Measurements from ENCODE around the gene BOC. TPM values are rescaled to one million over a fixed set of nuclear protein-coding genes. Genes with fewer than 3 reads are reported as not detected.
A peak's percentile ranks its signal among the peaks of the same experiment; 100 is the strongest.

BOC gene
- polyA plus RNA-seq, 2 donors: 26.6 to 29.6 TPM

DNA sequence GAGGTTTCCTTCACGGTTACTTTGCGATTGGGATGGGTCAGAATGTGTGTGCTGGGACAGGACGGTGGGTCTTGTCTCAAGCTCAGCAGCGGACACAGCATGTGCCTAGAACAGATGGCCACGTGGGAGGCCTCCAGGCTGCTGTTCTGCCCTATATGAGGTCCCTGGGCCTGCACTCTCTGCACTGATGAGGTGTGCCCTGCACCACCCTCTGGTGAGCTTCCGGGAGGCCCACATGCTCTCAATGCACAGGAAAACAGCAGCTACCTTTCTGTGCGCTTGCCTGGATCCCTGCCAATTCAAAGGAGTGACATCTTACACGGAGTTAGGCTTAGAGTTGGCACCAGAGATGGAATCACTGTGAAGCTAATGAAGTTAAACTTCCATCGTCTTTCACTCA lies 59.8 kb downstream of the BOC start:
- Histone ChIP-seq H3K4me1 (ENCODE audit: control insufficient read depth in 2 of 2, insufficient read depth in 2 of 2, low read length in 1 of 2) (peaks cover 0 to 14% of the 10 kb centered on the region in 2 donors), H3K9me3 (ENCODE audit: control insufficient read depth in 2 of 2, insufficient read depth in 1 of 2, low read depth in 1 of 2, low read length in 1 of 2) (no peaks in the 10 kb centered on the region), H3K27ac (ENCODE audit: low read depth in 2 of 2, low read length in 1 of 2) (peak overlapping the region in 1 of 2 donors; percentile 34), H3K27me3 (ENCODE audit: control insufficient read depth in 1 of 2, insufficient read depth in 2 of 2, low read length in 2 of 2) (no peaks in the 10 kb centered on the region), H3K36me3 (ENCODE audit: control insufficient read depth in 2 of 2, insufficient read depth in 2 of 2, low read length in 1 of 2) (peaks cover 6 to 22% of the 10 kb centered on the region in 2 donors), H3K4me3 (ENCODE audit: low read depth in 1 of 2, low read length in 2 of 2) (no peak overlapping the region)
- 43 to 48% methylated on average over 9 of the region's 9 CpGs for WGBS, 2 donors

DNA sequence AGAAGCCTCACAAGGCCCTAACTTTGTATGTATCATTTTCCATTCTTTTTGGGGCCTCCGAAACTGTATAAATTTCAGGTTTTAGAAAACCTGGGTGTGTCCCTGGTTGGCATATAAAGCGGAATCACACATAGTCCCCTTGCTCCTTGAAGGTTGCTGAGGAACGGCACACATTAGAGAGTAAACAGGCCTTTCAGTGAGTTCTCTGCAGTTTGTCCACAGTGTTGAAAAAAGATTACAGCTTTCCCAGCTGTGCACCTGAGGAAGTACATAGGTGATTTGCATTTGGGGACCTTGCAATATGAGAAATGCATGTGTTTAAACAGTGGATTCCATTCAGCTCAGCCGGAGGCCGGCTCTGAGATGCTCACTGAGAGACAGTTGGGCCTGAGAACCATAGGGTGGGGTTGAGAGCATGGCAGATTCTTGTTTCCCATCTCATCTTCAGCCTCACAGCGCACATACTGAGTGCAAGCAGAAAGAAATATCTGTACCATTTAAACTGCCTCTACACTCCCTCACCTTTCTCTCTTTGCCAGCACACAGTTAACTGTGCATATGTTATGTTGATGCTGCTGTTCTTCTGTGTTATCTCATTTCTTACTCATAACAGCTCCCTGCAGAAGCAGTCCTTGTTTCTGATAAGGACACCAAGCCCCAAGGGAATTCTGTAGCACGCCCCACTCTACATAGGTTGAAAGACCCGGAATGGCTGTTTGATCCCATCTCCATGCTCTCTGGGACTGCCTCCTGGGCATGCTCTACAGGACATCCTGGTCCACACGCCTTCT lies 60.4 kb downstream of the BOC start:
- H3K4me1 ChIP-seq (ENCODE audit: control insufficient read depth in 2 of 2, insufficient read depth in 2 of 2, low read length in 1 of 2): peaks cover 0 to 14% of the 10 kb centered on the region in 2 donors
- peaks cover 6 to 23% of the 10 kb centered on the region in 2 donors for H3K36me3 ChIP-seq (ENCODE audit: control insufficient read depth in 2 of 2, insufficient read depth in 2 of 2, low read length in 1 of 2)
- 67 to 70% methylated on average over 9 of the region's 9 CpGs for WGBS, 2 donors

DNA sequence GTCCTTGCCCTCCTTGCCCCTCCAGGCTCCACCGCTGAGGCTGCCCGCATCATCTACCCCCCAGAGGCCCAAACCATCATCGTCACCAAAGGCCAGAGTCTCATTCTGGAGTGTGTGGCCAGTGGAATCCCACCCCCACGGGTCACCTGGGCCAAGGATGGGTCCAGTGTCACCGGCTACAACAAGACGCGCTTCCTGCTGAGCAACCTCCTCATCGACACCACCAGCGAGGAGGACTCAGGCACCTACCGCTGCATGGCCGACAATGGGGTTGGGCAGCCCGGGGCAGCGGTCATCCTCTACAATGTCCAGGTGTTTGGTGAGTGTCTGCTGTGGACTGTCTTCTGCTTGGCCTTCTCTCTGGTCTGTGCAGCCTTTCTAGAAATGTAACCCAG lies 61.0 kb downstream of the BOC start:
- H3K4me1 ChIP-seq (ENCODE audit: control insufficient read depth in 2 of 2, insufficient read depth in 2 of 2, low read length in 1 of 2): peaks cover 0 to 13% of the 10 kb centered on the region in 2 donors
- H3K4me3 ChIP-seq (ENCODE audit: low read depth in 1 of 2, low read length in 2 of 2): no peak overlapping the region
- no peaks in the 10 kb centered on the region for H3K27me3 ChIP-seq (ENCODE audit: control insufficient read depth in 1 of 2, insufficient read depth in 2 of 2, low read length in 2 of 2)
- H3K27ac ChIP-seq (ENCODE audit: low read depth in 2 of 2, low read length in 1 of 2): no peak overlapping the region
- H3K36me3 ChIP-seq (ENCODE audit: control insufficient read depth in 2 of 2, insufficient read depth in 2 of 2, low read length in 1 of 2): peaks cover 6 to 23% of the 10 kb centered on the region in 2 donors
- H3K9me3 ChIP-seq (ENCODE audit: control insufficient read depth in 2 of 2, insufficient read depth in 1 of 2, low read depth in 1 of 2, low read length in 1 of 2): no peaks in the 10 kb centered on the region
- WGBS, 2 donors: 94 to 95% methylated on average over 13 of the region's 13 CpGs

More for the DNA sequence above, 60.4 kb downstream of the BOC start:
- H3K4me3 ChIP-seq (ENCODE audit: low read depth in 1 of 2, low read length in 2 of 2): no peak overlapping the region
- no peaks in the 10 kb centered on the region for H3K9me3 ChIP-seq (ENCODE audit: control insufficient read depth in 2 of 2, insufficient read depth in 1 of 2, low read depth in 1 of 2, low read length in 1 of 2)
- no peak overlapping the region for H3K27ac ChIP-seq (ENCODE audit: low read depth in 2 of 2, low read length in 1 of 2)
- no peaks in the 10 kb centered on the region for H3K27me3 ChIP-seq (ENCODE audit: control insufficient read depth in 1 of 2, insufficient read depth in 2 of 2, low read length in 2 of 2)

DNA sequence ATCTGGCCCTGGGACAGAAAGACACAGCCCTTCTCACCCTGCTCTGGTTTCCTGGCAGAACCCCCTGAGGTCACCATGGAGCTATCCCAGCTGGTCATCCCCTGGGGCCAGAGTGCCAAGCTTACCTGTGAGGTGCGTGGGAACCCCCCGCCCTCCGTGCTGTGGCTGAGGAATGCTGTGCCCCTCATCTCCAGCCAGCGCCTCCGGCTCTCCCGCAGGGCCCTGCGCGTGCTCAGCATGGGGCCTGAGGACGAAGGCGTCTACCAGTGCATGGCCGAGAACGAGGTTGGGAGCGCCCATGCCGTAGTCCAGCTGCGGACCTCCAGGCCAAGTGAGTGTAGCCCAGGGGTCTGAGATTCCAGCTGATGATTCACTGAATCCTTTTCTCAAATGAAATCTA lies 61.7 kb downstream of the BOC start:
- Histone ChIP-seq H3K4me1 (ENCODE audit: control insufficient read depth in 2 of 2, insufficient read depth in 2 of 2, low read length in 1 of 2) (peaks cover 0 to 13% of the 10 kb centered on the region in 2 donors), H3K36me3 (ENCODE audit: control insufficient read depth in 2 of 2, insufficient read depth in 2 of 2, low read length in 1 of 2) (peaks cover 6 to 26% of the 10 kb centered on the region in 2 donors), H3K9me3 (ENCODE audit: control insufficient read depth in 2 of 2, insufficient read depth in 1 of 2, low read depth in 1 of 2, low read length in 1 of 2) (no peaks in the 10 kb centered on the region), H3K27ac (ENCODE audit: low read depth in 2 of 2, low read length in 1 of 2) (no peak overlapping the region), H3K4me3 (ENCODE audit: low read depth in 1 of 2, low read length in 2 of 2) (no peak overlapping the region), H3K27me3 (ENCODE audit: control insufficient read depth in 1 of 2, insufficient read depth in 2 of 2, low read length in 2 of 2) (no peaks in the 10 kb centered on the region)
- 81 to 91% methylated on average over 15 of the region's 15 CpGs for WGBS, 2 donors

DNA sequence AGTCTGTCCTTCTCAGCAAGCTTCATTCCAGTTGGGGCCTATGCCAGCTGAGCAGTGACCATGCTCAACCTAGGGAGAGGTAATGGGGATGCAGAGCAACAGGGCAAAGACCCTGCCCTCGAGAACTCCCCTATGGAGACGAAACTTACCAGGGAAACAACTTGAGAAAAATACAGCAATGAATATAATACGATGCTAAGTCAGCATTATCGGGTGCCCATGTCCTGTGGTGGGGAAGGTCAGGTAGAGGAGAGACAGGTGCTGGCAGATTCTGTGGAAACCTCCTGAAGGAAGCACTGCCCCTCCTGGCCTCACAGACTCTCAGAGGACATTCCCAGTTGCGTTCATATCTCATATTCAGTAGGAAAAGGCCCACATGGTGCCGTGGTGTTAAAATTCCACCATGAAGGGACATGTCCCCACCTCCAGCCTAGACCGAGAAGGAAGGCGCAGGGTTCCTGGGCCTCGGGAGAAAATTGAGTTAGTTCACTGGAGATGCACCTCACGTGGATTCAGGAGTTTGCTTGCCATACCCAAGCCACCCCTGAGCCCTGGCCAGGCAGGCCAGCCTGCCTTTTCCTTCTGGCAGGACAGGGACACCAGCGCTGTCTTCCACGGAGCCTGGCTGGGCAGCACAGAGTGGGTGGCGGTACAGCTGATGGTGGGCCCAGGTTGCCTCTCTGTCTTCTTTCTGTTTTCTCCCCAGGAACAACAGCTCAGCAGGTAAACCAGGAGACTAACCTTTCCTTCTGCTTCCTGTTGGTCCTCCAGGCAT lies 62.4 kb downstream of the BOC start:
- H3K4me3 ChIP-seq (ENCODE audit: low read depth in 1 of 2, low read length in 2 of 2): no peak overlapping the region
- H3K9me3 ChIP-seq (ENCODE audit: control insufficient read depth in 2 of 2, insufficient read depth in 1 of 2, low read depth in 1 of 2, low read length in 1 of 2): no peaks in the 10 kb centered on the region
- 86 to 88% methylated on average over 13 of the region's 13 CpGs for WGBS, 2 donors
- H3K4me1 ChIP-seq (ENCODE audit: control insufficient read depth in 2 of 2, insufficient read depth in 2 of 2, low read length in 1 of 2): peaks cover 0 to 13% of the 10 kb centered on the region in 2 donors
- no peak overlapping the region for H3K27ac ChIP-seq (ENCODE audit: low read depth in 2 of 2, low read length in 1 of 2)
- no peaks in the 10 kb centered on the region for H3K27me3 ChIP-seq (ENCODE audit: control insufficient read depth in 1 of 2, insufficient read depth in 2 of 2, low read length in 2 of 2)
- H3K36me3 ChIP-seq (ENCODE audit: control insufficient read depth in 2 of 2, insufficient read depth in 2 of 2, low read length in 1 of 2): peaks cover 4 to 29% of the 10 kb centered on the region in 2 donors

DNA sequence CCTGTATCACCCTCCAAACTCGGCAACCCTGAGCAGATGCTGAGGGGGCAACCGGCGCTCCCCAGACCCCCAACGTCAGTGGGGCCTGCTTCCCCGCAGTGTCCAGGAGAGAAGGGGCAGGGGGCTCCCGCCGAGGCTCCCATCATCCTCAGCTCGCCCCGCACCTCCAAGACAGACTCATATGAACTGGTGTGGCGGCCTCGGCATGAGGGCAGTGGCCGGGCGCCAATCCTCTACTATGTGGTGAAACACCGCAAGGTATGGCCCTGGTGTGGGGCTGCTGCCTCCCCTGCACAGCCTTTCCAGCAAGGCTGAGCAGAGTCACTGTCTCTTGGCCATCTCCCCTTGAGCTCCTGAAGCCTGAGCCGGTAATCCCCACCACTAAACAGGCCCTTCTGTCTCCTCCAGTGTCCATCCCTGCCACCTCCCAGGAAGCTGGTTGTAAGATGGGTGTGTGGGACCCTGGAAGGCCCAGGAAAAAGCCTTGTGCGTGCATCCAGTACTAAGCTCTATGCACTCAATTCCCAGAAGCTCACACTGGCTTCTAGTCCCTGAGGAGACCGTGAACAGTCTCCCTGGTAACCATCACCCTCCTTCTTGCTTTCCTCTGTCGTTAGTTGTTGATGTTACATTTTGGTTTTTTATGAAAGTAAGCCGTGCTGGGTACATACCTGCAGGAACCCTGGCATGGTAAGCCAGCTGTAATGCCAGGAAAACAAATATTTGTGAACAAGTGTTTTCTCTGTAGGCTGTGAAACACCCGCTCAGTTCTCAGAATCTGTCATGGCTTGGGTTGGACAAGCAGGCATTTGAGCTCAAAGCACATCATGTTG lies 63.3 kb downstream of the BOC start:
- peak overlapping the region in 1 of 2 donors; percentile 51 for H3K27ac ChIP-seq (ENCODE audit: low read depth in 2 of 2, low read length in 1 of 2)
- no peak overlapping the region for H3K4me3 ChIP-seq (ENCODE audit: low read depth in 1 of 2, low read length in 2 of 2)
- 74 to 76% methylated on average over 20 of the region's 20 CpGs for WGBS, 2 donors
- H3K9me3 ChIP-seq (ENCODE audit: control insufficient read depth in 2 of 2, insufficient read depth in 1 of 2, low read depth in 1 of 2, low read length in 1 of 2): no peaks in the 10 kb centered on the region
- no peaks in the 10 kb centered on the region for H3K27me3 ChIP-seq (ENCODE audit: control insufficient read depth in 1 of 2, insufficient read depth in 2 of 2, low read length in 2 of 2)
- peaks cover 0 to 13% of the 10 kb centered on the region in 2 donors for H3K4me1 ChIP-seq (ENCODE audit: control insufficient read depth in 2 of 2, insufficient read depth in 2 of 2, low read length in 1 of 2)
- peaks cover 0 to 37% of the 10 kb centered on the region in 2 donors for H3K36me3 ChIP-seq (ENCODE audit: control insufficient read depth in 2 of 2, insufficient read depth in 2 of 2, low read length in 1 of 2)

DNA sequence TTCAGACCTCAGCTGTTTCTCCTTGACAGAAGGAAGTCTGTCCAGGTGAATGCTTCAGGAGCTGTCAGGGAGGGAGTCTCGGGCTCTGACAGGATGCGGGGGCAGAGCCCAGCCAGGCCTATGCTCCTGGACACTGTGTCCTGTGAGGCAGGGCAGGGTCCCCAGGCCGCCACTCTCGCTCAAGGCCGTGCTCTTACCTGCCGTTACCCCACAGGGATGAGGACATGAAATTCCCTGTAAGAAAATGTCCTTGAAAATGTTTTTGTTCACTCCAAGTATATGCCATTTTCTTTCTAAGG lies 63.9 kb downstream of the BOC start:
- WGBS, 2 donors: 68 to 83% methylated on average over 6 of the region's 6 CpGs
- peaks cover 0 to 39% of the 10 kb centered on the region in 2 donors for H3K36me3 ChIP-seq (ENCODE audit: control insufficient read depth in 2 of 2, insufficient read depth in 2 of 2, low read length in 1 of 2)
- no peak overlapping the region for H3K4me3 ChIP-seq (ENCODE audit: low read depth in 1 of 2, low read length in 2 of 2)
- no peak overlapping the region for H3K27ac ChIP-seq (ENCODE audit: low read depth in 2 of 2, low read length in 1 of 2)
- no peaks in the 10 kb centered on the region for H3K27me3 ChIP-seq (ENCODE audit: control insufficient read depth in 1 of 2, insufficient read depth in 2 of 2, low read length in 2 of 2)
- H3K4me1 ChIP-seq (ENCODE audit: control insufficient read depth in 2 of 2, insufficient read depth in 2 of 2, low read length in 1 of 2): peaks cover 0 to 13% of the 10 kb centered on the region in 2 donors
- H3K9me3 ChIP-seq (ENCODE audit: control insufficient read depth in 2 of 2, insufficient read depth in 1 of 2, low read depth in 1 of 2, low read length in 1 of 2): no peaks in the 10 kb centered on the region

DNA sequence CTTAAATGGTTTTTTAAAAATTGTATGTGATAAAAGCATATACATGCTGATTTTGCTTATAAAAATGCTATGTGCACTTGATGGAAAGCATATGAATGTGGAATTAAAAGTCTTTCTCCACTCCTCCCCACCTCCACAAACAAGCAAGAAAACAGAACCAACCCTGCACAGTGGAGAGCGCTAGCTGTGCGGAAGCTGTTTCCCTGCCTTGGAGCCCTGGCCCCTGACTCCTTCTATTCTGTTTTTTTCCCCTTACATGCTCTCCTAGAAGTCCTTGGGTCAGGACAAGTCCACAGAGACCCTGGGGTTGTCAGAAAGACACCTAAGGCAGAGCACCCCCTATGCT lies 64.2 kb downstream of the BOC start:
- WGBS, 2 donors: 81 to 84% methylated on average over 2 of the region's 2 CpGs

DNA sequence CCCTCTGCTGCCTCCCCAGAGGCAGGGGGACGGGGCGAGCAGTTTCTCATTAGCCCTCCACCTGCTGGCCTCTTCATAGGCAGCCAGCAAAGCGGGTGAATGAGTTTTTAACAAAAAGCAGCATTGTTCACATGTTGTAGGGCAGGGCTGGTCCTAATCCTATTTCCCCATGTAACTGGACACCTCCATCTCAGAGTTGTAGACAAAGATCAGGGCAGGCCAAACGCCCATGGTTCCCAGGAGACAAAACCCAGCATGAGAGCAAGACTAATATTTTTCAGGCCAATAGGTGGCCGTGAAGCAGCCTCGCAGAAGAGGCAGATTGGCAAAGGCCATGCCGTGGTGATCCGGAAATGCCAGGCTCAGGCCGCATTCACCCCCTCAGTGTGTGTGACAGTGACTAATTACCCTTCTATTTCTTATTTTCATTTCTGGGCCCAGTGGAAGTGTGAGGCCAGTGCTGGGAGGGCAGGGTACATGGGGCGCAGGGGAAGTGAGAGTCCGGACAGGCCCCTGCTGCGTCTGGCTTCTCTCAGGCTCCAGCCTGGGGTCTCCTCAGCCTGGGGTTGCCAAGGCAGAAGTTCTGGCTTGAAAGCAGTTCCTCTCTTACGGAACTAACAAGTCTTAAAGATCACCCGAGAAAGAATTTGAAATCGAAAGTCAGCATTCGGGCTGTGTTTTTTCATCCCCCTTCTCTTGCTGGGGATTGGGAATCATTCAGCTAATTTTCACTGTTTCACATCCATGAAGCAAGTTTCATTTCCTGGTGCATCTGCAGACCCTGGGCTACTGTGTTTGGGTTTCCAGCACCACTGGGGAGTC lies 64.8 kb downstream of the BOC start:
- Histone ChIP-seq H3K9me3 (ENCODE audit: control insufficient read depth in 2 of 2, insufficient read depth in 1 of 2, low read depth in 1 of 2, low read length in 1 of 2) (no peaks in the 10 kb centered on the region), H3K4me1 (ENCODE audit: control insufficient read depth in 2 of 2, insufficient read depth in 2 of 2, low read length in 1 of 2) (peaks cover 0 to 8% of the 10 kb centered on the region in 2 donors), H3K36me3 (ENCODE audit: control insufficient read depth in 2 of 2, insufficient read depth in 2 of 2, low read length in 1 of 2) (peaks cover 0 to 39% of the 10 kb centered on the region in 2 donors), H3K27me3 (ENCODE audit: control insufficient read depth in 1 of 2, insufficient read depth in 2 of 2, low read length in 2 of 2) (no peaks in the 10 kb centered on the region), H3K4me3 (ENCODE audit: low read depth in 1 of 2, low read length in 2 of 2) (no peak overlapping the region), H3K27ac (ENCODE audit: low read depth in 2 of 2, low read length in 1 of 2) (peak overlapping the region; percentile 73 to 79)
- WGBS, 2 donors: 37 to 42% methylated on average over 16 of the region's 16 CpGs

More for the DNA sequence above, 64.2 kb downstream of the BOC start:
- peak overlapping the region; percentile 73 to 79 for H3K27ac ChIP-seq (ENCODE audit: low read depth in 2 of 2, low read length in 1 of 2)
- H3K9me3 ChIP-seq (ENCODE audit: control insufficient read depth in 2 of 2, insufficient read depth in 1 of 2, low read depth in 1 of 2, low read length in 1 of 2): no peaks in the 10 kb centered on the region
- H3K4me3 ChIP-seq (ENCODE audit: low read depth in 1 of 2, low read length in 2 of 2): no peak overlapping the region
- H3K4me1 ChIP-seq (ENCODE audit: control insufficient read depth in 2 of 2, insufficient read depth in 2 of 2, low read length in 1 of 2): peaks cover 0 to 13% of the 10 kb centered on the region in 2 donors
- H3K36me3 ChIP-seq (ENCODE audit: control insufficient read depth in 2 of 2, insufficient read depth in 2 of 2, low read length in 1 of 2): peaks cover 0 to 39% of the 10 kb centered on the region in 2 donors
- no peaks in the 10 kb centered on the region for H3K27me3 ChIP-seq (ENCODE audit: control insufficient read depth in 1 of 2, insufficient read depth in 2 of 2, low read length in 2 of 2)

All from esophagus (tissue), 2 donors.